Mesothelial cell of epicardium (in vitro differentiated cells): Measurements from ENCODE around the gene EPHX1. TPM values are rescaled to one million over a fixed set of nuclear protein-coding genes. Genes with fewer than 3 reads are reported as not detected.
A peak's percentile ranks its signal among the peaks of the same experiment; 100 is the strongest.

ENCODE experiments used
- DNase-seq, 2 experiments: peaks; one replicate each; pipeline ENCODE4 v3.0.0; 2021; ENCODE audit warnings: low spot score in 2 of 2; ENCODE audit not compliant: unreplicated experiment in 2 of 2
- H3K27ac Mint-ChIP-seq: 2 replicates; pipeline ENCODE4 v1.8.0; 2021; ENCODE audit warnings: mixed read lengths
- H3K27me3 Mint-ChIP-seq: 2 replicates; pipeline ENCODE4 v1.8.0; 2021; ENCODE audit warnings: low read depth, mixed read lengths
- H3K36me3 Mint-ChIP-seq: 2 replicates; pipeline ENCODE4 v1.8.0; 2021; ENCODE audit warnings: mixed read lengths
- H3K4me1 Mint-ChIP-seq: 2 replicates; pipeline ENCODE4 v1.8.0; 2021; ENCODE audit warnings: mixed read lengths
- H3K4me3 Mint-ChIP-seq: 2 replicates; pipeline ENCODE4 v1.8.0; 2021; ENCODE audit warnings: mild to moderate bottlenecking, moderate library complexity, mixed read lengths
- H3K9me3 Mint-ChIP-seq: 2 replicates; pipeline ENCODE4 v1.8.0; 2021; ENCODE audit warnings: mixed read lengths
- total RNA-seq: library from RNA; stranded (reverse); gene quantifications from 3 replicates; pipeline ENCODE4 v1.2.1, GENCODE V29; 2021
- TF ChIP-seq, protein P1 (sequence below): fragments of 200-600 bp; sonication (generic); IDR thresholded peaks from one replicate; pipeline ENCODE4 v1.5.0; 2021; ENCODE audit warnings: antibody characterized with exemption; ENCODE audit not compliant: unreplicated experiment

EPHX1 gene
- total RNA-seq, 1 donor from 2014 or later = 35.9 TPM

DNA sequence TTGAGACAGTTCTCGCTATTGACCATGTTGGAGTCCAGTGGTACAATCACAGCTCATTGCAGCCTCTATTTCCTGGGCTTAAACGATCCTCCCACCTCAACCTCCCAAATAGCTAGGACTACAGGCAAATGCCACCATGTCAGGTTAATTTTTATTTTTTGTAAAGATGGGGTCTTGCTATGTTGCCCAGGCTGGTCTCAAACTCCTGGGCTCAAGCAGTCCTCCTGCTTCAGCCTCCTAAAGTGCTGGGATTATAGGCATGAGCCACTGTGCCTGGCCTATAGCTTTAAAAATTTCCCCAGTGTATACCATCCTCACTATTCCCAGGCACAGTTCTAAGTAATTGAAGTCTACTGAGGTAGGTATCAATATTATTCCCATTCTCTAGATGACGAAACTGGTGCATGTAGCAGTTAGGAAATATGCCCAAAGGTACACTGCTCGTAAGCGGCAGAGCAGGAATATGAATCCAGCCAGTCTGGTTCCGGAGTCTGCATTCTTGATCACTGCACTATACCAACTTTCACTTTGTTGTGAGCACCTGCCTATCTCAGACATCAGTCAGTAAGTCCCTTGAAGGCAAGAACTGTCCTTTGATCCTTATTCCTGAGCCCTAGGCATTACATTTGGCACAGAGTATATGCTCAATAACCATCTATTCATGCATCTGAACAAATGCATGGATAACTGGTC is 43.8 kb upstream of the EPHX1 start:
- no peak overlapping the region for H3K27ac Mint-ChIP-seq
- H3K4me1 Mint-ChIP-seq = peaks cover 67% of the 10 kb centered on the region
- TF ChIP-seq, protein P1, sequence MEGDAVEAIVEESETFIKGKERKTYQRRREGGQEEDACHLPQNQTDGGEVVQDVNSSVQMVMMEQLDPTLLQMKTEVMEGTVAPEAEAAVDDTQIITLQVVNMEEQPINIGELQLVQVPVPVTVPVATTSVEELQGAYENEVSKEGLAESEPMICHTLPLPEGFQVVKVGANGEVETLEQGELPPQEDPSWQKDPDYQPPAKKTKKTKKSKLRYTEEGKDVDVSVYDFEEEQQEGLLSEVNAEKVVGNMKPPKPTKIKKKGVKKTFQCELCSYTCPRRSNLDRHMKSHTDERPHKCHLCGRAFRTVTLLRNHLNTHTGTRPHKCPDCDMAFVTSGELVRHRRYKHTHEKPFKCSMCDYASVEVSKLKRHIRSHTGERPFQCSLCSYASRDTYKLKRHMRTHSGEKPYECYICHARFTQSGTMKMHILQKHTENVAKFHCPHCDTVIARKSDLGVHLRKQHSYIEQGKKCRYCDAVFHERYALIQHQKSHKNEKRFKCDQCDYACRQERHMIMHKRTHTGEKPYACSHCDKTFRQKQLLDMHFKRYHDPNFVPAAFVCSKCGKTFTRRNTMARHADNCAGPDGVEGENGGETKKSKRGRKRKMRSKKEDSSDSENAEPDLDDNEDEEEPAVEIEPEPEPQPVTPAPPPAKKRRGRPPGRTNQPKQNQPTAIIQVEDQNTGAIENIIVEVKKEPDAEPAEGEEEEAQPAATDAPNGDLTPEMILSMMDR = no peak

DNA sequence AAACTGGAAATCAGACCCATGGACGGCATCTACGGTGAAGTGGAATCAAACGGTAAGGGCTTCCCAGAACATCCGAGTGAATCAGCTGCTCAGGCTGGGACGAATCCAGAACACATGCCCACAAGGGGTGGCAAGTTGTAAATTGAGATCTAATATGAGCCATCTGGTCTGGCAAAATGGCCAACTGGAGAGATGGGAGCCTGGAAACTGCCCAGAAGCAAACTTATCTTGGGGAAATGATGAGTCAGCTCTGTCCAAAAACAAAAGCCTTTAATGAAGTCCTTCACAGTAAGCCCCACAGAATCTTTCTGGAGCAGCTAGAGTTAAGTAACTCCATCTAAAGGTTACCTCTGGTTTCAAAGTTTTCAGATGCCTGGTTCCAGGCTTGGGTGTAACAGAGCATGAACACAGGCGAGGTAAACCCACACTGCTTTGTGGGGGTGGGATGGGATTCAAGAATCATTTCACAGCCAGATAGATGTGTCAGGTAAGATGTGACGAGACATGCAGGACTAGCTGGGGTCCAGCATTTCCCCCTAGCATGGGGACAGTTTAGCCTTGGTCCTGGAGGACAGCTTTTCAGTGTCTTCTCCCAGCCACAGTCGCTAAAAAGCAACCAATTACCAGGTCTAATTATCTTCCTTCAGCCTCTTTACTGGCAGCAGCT is 42.8 kb upstream of the EPHX1 start:
- Mint-ChIP-seq H3K36me3 (no peaks in the 10 kb centered on the region), H3K27ac (peak overlapping the region; percentile 69), H3K4me3 (no peak overlapping the region), H3K27me3 (no peaks in the 10 kb centered on the region), H3K4me1 (peaks cover 63% of the 10 kb centered on the region), H3K9me3 (no peaks in the 10 kb centered on the region)
- DNase-seq = peak in 1 of 2 experiments; percentile 26
- TF ChIP-seq, protein P1 = no peak

More for the DNA sequence above, 43.8 kb upstream of the EPHX1 start:
- Mint-ChIP-seq H3K4me3 (no peak overlapping the region), H3K36me3 (no peaks in the 10 kb centered on the region), H3K27me3 (no peaks in the 10 kb centered on the region), H3K9me3 (no peaks in the 10 kb centered on the region)
- no peak for DNase-seq

DNA sequence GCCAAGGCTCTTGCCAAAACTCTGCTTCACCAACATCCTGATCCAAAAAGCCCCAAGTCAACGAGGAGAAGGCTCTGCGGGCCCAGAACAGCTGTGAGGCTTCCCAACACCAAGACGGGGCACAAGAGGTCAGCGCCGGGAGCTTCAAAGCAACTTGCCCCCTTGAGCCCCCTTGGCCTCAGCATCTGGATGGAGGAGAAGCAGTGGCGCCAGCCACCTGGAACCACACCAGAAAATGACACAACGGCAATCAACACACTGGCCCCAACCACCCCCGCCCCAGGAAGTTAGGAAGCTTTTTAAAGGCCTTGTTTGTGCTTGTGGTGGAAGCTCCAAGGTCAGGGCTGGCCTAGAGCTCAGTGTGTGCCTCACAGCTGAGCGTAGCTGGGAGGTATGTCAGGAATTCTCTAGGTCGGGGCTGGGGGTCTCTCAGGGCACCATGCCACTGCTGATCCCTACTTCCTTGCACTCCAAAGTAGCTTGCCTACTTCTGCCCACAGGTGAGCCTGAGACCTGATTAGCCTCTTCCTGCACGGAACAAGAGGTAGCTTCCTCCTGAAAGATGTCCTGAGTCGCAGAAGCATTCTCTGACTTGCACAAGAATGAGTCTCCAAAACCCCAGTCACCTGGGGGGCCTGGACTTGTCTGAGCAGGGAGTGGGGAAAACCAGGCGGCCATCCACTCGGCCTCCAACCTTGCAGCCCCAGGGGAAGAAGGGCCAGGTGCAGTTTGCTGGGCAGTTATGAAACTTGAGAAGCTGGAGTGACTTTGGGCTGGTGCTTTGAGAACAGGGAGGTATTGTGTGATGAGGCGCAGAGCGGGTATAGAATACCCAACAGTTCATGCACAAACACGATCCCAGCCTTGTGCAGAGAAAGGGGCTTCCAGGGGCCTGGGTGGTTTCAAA is 42.0 kb upstream of the EPHX1 start:
- H3K9me3 Mint-ChIP-seq = no peaks in the 10 kb centered on the region
- peak overlapping the region; percentile 82 for H3K27ac Mint-ChIP-seq
- peaks cover 63% of the 10 kb centered on the region for H3K4me1 Mint-ChIP-seq
- no peaks in the 10 kb centered on the region for H3K27me3 Mint-ChIP-seq
- H3K4me3 Mint-ChIP-seq = no peak overlapping the region
- no peaks in the 10 kb centered on the region for H3K36me3 Mint-ChIP-seq
- DNase-seq = peak in 1 of 2 experiments; percentile 37
- TF ChIP-seq, protein P1 = no peak

DNA sequence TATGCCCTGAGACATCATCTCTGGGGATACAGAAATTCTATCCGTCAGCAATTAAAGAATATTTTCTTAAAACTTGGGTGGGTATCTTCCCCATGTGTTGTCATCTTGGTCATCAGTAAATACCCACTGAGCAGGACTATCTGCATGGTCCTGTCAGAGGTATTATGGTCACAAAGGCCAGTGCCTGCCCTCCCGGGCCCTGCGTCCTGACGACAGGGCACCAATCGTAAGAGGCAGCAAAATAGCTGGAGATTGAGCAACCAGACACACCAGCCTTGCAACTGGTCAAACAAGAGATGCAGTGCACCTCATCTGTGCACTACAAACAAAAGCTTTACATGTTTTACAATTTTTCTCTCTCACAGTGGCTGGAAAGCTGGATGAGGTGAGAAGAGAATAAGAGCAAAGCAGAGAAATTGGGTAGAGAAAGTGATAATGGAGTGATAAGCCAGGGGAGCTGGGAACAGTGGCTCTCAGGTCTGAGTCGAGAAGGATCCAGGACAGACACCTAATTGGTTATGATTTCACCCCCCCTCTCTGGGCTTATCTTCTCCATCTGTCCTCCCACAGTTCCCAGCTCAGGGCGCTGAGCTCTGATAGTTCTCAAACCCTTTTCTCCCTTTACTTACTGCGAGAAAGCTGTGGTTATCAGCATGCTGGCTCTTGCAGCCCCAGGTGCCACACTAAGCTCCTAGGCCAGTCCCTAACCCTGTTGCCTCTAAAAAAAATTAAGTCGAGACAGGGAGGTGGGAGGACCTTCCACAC is 41.1 kb upstream of the EPHX1 start:
- no peak overlapping the region for H3K4me3 Mint-ChIP-seq
- no peaks in the 10 kb centered on the region for H3K9me3 Mint-ChIP-seq
- H3K4me1 Mint-ChIP-seq = peaks cover 66% of the 10 kb centered on the region
- no peaks in the 10 kb centered on the region for H3K36me3 Mint-ChIP-seq
- TF ChIP-seq, protein P1 = no peak
- DNase-seq = peak in 1 of 2 experiments; percentile 34
- peak overlapping the region; percentile 82 for H3K27ac Mint-ChIP-seq
- no peaks in the 10 kb centered on the region for H3K27me3 Mint-ChIP-seq

DNA sequence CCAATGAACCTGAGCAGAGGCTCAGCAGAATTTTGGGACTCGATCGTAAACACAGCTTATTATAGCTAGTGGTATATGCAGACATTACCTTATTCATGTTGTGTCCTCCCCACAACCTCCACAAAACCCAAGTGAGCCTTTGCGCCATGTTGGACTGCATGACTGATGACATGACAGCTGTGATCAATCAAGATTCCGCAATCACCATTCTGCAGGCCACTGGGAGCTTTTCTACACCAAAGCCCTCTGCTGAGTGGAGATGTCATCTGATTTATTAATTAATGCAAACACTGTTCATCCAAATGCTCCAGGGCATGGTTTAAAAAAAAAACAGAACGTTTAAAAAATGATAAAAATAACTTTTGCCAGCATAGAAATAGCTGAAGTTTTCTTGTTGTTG is 40.2 kb upstream of the EPHX1 start:
- H3K27ac Mint-ChIP-seq = peak overlapping the region; percentile 48
- no peaks in the 10 kb centered on the region for H3K27me3 Mint-ChIP-seq
- peaks cover 65% of the 10 kb centered on the region for H3K4me1 Mint-ChIP-seq
- H3K4me3 Mint-ChIP-seq = no peak overlapping the region
- peak in 1 of 2 experiments; percentile 20 for DNase-seq
- no peaks in the 10 kb centered on the region for H3K9me3 Mint-ChIP-seq
- TF ChIP-seq, protein P1 = no peak
- H3K36me3 Mint-ChIP-seq = no peaks in the 10 kb centered on the region
